GM19035 (cell line): Measurements from ENCODE around the gene SLC27A1.
"Not testable (repeated sequence)": the region's sequence is repeated elsewhere in the genome, so short reads cannot be mapped to it uniquely, and the experiment has no call there.

Experiments used
- ATAC-seq: cut with Tn5 transposase; IDR thresholded peaks from one replicate; pipeline ENCODE4 v1.9.1; 2021; ENCODE audit not compliant: unreplicated experiment

The SLC27A1 gene

GRCh38 chr19:17486545-17487240, 16.4 kb downstream of the SLC27A1 start:
- ATAC-seq, result no peak

- ATAC-seq, result no peak
Observed at GRCh38 chr19:17487284-17488121, 17.2 kb downstream of the SLC27A1 start.

- no peak for ATAC-seq
Observed at GRCh38 chr19:17488593-17489391, 18.5 kb downstream of the SLC27A1 start.

DNA sequence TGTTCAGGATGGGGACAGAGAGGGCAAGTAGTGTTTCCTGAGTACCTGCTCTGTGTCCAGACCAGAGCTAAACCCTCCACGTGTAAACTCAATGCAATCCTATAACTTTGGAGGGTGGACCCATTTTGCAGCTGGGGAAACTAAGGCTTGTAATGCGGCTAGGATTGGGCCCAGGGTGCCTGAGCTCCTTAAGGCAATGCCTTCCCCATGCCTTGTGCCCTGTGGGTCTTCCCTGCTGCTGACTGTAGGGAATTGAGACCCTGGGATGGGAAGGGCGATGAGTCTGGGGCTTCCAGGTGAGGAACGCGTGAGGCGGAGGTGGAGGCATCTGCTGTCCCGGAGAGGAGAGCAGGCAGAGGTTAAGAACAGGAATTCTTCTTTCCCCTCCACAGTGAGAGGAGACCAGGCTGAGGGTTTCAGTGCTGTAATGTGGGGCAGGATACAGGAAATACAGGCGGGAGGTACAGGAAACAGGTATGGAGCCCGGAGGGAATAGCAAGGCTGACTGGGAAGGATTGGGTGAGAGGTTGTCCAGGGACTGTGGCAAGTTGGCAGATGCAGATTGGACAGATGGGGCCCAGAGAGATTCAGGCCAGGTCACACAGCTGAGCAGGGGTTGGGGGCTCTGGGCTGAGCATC, 19.2 kb downstream of the SLC27A1 start:
- no peak for ATAC-seq

- ATAC-seq, result no peak
Observed at GRCh38 chr19:17490411-17490810, 20.1 kb downstream of the SLC27A1 start.

GRCh38 chr19:17491287-17491686, 21.0 kb downstream of the SLC27A1 start:
- ATAC-seq, result no peak

GRCh38 chr19:17495639-17496296, 25.4 kb downstream of the SLC27A1 start:
- no peak for ATAC-seq

- peak; percentile 74 for ATAC-seq
Observed at GRCh38 chr19:17496337-17496997, 26.1 kb downstream of the SLC27A1 start.

DNA sequence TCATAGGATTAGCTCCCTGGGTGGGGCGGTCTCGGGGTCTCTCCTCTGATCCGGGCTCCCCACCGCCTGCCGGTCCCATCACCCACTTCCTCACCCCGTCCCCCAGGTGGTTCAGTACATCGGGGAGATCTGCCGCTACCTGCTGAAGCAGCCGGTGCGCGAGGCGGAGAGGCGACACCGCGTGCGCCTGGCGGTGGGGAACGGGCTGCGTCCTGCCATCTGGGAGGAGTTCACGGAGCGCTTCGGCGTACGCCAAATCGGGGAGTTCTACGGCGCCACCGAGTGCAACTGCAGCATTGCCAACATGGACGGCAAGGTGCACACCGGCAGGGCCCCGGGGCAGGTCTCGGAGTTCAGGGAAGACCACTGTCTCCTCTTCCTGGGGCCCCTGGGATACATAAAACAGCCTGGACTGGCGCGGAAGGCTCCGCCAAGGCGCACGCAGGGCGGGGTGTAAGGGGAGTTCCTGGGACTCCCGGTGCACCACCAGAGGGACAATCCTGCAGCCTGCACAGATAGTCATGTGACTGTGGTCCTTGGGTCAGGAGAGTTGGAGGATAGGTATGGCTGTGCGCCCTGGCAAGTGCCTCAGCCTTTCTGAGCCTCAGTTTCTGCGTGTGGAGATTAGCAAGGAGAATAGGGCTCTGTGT, 26.9 kb downstream of the SLC27A1 start:
- ATAC-seq, result no peak

GRCh38 chr19:17499025-17499424, 28.7 kb downstream of the SLC27A1 start:
- not testable (repeated sequence) for ATAC-seq

DNA sequence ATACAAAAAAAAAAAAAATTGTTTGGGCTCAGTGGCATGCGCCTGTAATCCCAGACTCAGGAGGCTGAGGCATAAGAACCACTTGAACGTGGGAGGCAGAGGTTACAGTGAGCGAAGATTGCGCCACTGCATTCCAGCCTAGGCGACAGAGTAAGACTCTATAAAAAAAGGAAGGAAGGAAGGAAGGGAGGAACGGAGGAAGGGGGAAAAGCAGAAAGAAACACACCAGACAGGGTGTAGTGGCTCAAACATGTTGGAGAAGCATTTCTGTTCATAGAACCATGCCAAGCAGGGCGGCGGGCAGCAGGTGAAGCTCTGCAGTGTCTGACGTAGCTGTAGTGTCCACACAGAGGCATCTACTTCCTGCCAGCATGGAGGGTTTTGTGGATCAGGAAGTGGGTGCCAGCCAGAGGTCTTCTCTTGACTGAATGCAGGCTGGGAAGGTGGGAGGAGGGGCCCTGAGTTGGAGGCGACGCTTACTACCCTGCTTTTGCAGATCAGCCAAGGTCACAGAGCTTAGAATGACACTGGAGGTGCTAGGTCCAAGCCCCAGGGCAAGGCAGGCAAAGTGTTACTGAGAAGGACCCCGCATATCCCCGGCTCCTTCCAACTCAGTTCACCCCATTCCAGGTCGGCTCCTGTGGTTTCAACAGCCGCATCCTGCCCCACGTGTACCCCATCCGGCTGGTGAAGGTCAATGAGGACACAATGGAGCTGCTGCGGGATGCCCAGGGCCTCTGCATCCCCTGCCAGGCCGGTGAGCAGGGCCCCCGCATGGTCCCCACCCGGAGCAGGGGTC, 29.5 kb downstream of the SLC27A1 start:
- no peak for ATAC-seq

- ATAC-seq, result no peak
Observed at GRCh38 chr19:17500447-17501198, 30.3 kb downstream of the SLC27A1 start.

DNA sequence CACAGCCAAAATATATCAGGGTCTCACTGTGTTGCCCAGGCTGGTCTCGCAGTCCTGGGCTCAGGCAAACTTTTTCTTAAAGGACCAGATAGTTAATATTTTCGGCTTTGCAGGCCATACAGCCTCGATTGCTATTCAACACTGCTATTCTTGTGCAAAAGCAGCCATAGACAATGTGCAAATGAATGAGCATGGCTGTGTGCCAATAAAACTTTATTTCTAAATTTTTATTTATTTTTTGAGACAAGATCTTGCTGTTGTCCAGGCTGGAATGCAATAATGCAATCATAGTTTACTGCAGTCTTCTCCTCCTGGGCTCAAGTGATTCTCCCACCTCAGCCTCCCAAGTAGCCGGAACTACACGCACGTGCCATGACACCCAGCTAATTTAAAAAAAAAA, 32.9 kb downstream of the SLC27A1 start:
- ATAC-seq, result no peak

DNA sequence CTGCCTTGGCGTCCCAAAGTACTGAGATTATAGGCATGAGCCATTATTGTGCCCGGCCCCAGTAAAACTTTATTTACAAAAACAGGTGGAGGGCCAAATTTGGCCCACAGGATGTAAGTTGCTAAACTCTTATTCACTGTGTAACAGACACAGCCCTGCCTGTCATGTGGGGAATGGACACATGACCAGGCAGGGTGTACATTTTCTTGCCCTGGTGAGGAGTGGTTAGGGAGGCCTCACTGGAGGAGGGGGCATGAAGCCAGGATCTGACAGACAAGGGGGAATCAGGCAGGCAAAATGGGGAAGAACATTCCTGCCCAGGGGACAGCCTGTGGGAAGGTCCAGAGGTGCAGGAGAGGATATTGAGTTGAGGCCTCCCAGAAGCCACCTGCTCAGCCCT, 33.7 kb downstream of the SLC27A1 start:
- ATAC-seq, result no peak

- ATAC-seq, result no peak
Observed at GRCh38 chr19:17504456-17504855, 34.1 kb downstream of the SLC27A1 start.

DNA sequence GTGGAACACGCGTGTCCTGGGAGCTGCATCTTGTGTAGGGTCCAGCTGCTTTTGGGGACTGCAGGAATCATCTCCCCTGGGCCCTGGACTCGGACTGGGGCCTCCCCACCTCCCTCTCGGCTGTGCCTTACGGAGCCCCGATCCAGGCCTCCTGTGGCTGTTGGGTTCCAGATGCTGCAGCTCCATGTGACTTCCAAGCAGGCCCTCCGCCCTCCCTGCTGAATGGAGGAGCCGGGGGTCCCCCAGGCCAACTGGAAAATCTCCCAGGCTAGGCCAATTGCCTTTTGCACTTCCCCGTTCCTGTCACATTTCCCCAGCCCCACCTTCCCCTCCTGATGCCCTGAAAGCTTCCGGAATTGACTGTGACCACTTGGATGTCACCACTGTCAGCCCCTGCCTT, 34.9 kb downstream of the SLC27A1 start:
- ATAC-seq, result no peak

GRCh38 chr19:17506745-17507144, 36.4 kb downstream of the SLC27A1 start:
- ATAC-seq, result no peak

GRCh38 chr19:17508558-17508933, 38.2 kb downstream of the SLC27A1 start:
- ATAC-seq, result not testable (repeated sequence)
